Anterior cingulate cortex (tissue), 58 donors: ENCODE measurements around the gene POLD2.

Experiments used
- DNase-seq, 58 donors: peaks; one replicate each; lab custom pipeline; 2025; lab: John Stamatoyannopoulos, UW

The POLD2 gene

DNA sequence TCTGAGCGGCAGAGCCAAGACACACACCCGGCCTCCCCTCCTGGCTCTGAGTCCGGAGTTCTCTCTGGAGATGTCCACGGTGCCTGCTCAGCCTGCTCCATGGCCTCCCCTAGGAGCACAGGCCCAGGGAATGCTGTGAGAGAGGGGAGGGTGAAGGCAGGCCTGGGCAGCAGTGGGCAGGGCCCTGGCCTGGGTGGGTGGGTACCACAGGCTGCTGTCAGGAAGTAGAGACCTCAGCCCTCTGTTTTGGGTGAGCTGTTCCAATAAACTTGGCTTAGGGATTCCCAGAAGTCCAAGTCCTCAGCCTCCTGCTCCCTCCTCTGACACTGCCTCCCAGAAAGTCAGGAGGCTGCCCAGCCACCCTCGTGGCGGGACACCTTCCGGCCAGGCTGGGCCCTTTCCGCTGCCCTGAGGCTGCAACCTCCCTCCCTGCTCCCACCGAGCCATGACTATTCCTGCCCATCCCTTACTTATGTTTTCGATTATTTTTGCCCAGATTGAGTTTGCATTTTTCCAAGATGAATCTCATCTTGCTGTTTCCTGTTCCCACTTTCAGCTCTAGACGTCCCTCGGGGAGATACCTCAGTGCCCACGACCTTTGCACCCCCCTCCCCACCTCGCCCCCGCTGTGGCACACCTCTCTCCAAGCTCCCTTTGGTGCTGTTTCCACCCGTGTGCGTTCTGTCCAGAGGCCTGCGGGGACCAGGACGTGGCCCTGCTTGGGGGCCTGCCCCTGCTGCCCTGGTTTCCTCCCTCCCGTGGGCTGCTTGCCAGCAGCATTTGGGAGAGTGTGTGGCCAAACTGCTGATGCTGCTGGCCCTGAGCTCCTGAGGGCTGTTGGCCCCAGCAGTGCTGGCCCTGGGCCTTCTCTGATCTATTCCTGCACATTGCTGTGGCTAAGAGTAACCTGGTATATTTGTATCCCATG, 35.2 kb downstream of the POLD2 start:
- DNase-seq, result peak in 34 of 58 donors; percentile 9 to 71 (median 42)

DNA sequence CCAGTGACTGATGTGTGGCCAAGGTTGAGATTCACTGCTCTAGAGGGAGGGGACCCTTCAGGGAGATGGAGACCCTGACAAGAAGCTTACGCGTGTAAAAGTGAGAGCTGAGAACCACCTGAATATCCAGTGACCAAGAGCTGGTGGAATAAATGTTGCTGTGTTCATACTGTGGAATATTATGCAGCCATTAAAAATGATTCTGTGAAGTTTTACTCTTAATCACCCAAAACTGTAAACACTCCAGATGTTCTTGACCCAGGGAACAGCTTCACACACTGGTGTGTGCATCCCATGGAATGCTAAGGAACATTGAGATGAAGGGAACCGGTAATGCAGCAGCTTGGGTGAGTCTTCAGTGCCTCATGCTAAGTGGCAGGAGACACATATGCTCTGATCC, 36.7 kb downstream of the POLD2 start:
- no peak for DNase-seq

DNA sequence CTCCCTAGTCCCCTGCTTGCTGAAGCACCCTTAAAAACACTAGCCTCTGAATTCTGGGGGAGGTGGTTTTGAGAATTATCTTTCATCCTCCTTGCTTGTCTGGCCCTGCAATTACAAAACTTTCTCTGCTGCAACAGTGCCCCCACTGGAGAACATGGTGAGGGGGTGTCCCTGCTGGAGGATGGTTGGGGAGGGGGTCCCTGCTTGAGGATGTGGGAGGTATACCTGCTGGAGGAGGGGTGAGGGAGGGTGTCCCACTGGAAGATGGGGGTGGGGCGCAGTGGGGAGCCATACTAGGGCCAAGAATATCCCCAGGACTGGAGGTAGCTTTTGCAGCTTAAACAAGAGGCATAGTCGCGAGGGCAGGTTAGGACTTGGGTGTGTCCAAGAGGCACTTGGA, 37.8 kb downstream of the POLD2 start:
- no peak for DNase-seq

DNA sequence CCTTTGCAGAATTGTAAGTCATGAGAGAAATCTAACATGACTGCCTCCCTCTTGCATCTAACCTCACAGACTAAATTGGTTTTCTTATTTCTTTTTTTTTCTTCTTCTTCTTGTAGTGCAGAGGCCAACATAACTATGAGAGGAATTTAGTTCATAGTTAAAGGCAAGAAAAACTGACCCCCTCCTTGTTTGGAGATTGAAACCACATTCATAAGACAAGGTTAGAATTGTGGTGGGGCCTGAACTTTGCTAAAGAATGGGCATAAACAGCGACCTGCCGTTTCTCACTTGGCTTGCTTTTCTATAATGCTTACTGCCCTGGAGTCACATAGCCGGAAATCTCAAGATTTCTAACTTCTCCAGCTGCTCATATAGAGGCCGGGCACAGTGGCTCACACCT, 38.6 kb downstream of the POLD2 start:
- no peak for DNase-seq

DNA sequence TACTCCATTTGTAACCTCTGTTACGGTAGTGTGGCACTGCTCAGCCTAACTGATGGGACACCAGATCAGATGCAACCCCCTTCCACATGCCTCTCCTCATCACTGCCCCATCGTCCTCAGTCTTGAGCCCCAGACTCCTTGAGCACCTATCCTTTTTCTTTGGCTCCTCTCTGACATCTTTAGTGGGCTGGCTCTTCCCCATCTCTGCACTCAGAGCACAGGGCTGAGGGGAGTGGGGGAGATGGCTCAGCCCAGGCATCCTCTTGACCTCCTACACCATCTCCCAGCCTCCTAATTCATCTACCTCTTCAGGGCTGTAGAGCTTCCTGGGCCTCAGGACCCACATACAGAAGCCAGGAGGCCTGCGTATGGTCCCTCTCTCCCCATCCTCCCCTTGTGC, 39.6 kb downstream of the POLD2 start:
- DNase-seq, result no peak

DNA sequence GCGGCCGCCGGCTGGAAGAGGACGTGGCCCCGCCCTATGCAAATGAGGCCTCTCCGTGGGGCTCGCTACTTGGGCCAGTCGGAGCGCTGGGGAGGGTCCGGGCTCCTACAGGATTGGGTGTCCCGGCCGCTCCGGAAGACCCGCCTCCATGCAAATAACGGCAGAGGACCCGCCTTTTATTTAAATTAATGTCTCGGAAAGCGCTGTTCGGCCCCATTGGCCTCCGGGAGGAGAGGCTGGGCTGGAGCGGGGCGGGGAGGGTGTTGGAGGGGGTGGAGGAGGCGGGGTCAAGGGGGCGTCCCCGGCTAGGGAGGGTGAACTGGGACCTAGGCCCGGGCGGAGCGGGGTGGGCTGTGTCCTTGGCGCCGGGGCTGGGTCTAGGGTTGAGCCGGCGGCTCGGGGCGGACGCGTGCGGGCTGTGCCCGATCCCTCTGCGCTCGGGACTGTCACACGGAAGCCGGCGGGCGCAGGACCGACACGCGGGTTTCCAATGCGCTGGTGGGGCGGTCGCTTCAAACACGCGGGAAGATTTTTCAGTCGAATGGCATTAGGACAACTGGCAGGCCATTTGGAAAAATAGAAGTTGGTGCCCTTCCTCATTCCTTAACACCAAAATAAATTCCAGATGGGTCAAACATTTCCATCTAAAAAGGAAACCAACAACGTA, 40.7 kb downstream of the POLD2 start:
- peak; percentile 68 to 100 (median 99) for DNase-seq

DNA sequence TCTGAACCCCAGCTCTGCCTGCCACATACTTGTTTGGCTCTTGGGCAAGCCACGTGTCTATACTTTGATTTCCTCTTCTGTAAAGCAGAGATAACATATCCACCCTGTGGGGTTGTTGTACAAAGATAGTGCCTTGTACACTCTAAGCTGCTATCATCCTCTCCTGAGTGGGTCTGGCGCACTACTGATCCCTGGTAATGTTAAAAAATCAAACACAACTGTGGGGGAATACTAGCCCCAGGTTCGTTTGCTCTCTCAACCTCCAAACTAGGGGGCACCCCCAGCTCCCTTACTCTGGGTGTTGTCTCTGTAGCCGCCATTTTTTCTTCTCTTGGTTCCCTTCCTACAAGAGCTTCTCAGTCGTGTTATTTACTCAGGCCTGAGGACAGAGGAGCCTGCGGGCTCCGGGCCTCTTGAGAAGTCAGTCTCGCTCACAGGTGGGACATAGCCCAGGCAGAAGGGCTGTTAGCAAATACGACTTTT, 42.0 kb downstream of the POLD2 start:
- no peak for DNase-seq

DNA sequence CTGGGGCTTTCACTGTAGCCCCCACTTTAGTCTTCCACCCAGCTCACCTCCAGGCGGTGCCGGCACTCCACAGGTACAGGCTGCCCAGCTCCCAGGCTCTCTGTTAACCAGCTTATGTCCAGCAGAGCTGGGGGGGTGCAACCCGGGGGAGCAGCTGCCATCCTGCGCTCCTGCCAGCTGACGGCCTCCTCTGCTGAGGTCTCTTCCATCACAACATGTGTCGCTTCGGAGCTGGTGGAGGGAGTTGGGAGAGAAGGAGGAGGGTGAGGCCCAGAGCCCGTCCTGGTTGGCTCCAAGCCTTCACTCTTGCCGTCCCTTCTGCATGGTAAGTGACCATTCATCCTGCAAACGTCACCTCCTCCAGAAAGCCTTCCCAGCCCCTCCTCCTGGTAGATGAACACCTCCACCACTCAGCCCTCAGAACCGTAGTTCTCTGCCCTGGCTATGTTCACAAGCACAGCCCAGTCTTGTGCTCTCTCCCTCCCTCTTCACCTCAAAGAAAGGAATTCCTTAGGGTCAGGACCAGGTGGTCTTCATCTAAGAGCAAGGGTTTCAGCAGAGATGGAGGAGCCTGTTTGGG, 42.6 kb downstream of the POLD2 start:
- DNase-seq, result no peak

DNA sequence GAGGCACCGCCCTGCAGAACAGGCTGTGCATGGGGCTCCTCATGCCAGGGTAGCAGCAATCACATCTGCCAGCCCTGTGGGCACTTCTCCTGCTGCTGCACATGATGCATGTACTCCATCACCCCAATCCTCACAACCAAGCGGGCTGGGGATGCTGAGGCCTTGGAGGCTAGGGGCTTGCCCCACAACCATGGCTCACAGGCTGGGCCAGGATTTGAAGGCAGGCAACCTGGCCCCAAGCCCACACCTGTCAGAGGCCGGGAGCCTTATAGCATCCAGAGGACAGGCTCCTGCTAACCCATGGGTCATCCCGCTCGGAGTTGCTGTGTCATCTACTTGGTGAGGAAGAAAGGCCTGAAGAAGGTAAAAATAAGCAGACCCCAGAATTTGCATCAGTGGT, 43.2 kb downstream of the POLD2 start:
- DNase-seq, result no peak

DNA sequence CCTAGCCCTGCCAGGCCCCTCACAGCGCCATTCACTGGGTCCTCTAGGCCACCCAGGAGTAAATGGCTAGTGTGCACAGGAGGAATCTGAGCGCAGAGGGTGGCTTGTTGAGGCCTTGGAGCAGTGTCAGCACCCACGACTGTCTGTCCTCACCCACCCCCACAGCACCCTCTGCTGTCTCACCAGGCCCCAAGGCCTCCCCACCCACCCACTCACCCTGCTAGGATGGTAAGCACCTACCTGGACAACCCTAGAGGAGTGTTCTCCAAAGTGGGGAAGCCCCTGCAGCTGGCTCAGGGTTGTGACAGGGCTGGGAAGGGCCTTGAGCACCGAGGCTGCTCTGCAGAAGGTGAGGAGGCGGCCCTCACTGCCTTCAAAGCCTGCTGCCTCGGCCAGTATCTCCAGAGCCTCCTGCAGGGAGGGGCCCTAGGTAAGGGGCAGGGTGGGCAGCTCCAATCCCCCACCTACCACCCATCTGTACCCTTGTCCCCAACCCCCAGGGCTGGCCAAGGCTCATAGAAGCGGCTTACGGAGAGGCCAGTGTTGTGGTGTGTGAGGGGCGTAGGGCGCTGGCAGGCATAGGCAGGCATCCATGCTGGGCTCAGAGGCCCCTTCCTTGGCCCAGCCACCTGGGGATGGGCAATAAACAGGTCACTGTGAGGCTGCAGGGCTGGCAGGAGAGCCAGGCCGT, 43.9 kb downstream of the POLD2 start:
- no peak for DNase-seq

DNA sequence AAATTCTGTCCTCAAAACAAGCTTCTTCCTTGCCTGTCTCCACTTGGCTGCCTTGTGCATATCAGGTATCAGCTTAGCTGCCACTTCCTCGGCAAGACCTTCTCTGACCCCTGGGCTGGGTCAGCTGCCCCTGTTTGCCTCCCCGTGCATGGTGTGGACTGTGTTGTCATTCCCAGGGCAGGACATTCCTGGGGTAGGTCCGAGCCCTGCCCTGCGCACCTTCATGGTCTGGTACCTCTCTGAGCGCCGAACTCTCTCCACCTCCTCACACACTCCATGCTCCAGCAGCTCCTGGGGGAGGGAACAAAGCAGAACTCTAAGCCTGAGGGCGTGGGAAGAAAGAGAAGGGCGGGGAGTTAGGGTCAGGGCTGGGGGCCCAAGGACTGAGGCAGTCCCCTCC, 44.8 kb downstream of the POLD2 start:
- DNase-seq, result no peak

DNA sequence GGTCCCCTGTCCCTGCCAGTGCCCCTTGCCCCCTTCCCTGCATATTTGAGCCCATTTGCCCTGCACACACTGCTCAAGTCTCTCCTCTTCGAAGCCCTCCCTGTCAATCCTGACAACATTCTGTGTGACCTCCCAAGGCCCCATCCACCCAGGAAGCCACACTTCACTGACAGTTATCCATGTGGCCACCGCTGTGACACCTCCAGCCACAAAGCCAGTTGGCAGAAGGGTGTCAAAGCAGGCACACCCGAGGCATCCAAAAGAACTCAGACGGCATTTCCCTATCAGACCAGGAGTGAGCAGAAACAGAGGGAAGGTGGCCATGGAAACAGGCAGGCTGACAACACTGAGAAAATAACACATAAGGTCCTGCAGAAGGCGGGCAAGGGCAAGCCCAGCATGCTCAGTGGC, 45.7 kb downstream of the POLD2 start:
- DNase-seq, result no peak

DNA sequence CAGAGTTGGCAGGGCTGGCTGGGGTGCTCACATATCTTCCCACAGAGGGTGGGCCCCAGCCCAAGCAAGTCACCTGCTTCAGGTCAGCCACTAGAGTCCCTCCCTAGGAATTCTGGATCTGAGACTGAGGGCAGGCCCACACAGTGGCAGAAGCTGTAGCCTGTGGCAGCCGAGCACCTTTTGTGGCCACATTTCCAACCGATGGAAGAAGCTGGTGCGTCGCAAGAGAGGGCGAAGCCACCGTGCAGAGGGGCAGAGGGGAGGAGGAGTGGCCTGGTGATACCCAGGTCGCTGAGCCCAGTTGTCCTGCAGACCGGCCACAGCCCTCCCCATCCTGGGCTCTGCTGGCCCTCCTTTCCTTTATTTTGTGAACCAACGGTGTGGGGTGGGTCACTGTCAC, 46.3 kb downstream of the POLD2 start:
- DNase-seq, result no peak

DNA sequence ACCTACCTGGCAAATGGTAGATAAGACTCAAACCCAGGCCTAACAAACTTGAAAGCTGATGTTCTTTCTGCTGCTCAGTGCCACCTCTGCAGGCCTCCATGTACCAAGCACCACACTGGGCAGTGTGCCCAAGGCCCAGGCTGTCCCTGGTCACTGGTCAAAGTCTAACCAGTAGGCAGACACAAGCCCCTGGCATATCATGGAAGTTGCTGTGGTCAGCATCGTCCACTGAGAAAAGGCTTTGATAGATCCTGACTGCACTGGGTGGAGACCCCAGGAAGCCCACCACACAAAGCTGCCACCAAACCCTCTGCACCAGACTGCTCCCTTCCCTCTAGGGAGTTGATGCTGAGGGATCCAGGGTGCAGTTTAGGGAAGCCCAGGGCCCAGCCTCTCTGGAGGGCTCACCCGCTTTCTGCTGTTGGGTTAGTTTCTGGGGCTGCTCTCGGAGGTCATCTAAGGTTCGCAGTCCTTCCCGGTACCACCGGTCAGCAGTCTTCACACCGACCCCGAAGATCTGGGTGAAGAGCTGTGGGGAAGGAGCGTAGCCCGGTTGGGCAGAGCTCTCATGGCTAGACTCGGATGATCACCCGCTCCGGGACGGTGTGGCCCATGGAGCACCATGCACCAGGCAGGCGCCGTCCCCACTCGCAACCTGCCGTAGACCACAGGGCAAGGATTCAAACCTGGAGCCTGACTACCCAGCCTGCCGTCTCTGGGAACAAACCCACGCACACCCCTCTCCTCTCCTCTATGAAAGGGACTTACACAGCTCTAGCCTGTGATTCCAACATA, 47.0 kb downstream of the POLD2 start:
- DNase-seq, result no peak

DNA sequence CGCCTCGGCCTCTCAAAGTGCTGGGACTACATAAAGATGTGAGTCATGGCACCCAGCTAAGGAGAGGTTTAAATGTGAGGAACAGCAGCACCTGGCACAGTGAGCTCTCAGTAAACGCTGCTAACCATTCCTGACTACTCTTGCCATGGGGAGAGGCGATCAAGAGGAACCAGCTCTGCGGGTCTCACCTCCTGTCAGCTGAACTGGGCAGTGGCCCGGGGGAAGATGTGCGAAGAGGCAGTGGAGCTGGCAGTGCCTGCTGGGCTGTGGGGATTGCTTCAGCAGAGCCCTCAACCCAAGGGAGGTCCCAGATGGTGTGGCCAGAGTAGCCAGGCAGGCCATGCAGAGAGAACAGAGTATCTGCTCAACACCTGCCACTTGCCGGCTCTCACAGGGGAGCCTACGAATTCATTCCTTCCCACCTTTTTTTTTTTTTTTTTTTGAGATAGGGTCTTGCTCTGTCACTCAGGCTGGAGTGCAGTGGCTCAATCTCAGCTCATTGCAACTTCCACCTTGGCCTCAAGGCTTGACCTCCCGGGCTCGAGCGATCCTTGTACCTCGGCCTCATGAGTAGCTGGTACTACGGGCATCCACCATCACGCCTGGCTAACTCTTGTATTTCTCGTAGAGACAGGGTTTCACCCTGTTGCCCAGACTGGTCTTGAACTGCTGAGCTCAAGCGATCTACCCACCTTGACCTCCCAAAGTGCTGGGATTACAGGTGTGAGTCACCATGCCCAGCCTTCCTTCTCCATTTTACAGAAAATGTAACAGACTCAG, 47.9 kb downstream of the POLD2 start:
- DNase-seq, result no peak

DNA sequence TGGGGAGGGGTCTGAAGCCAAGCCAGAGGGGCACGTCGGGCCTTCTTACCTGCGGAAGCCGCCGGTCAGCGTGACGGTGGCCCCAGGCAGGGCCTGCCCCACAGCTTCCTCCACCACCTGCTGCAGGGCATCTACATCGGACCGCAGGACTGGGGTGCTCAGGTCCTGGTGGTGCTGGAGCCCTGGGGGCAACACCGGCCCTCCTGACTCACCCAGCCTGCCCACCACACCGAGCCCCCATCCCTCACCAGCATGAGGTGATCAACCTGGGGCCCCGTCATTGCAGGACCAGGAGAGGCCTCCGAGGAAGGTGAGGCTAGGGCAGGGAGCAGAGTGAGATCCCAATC, 49.0 kb downstream of the POLD2 start:
- no peak for DNase-seq

DNA sequence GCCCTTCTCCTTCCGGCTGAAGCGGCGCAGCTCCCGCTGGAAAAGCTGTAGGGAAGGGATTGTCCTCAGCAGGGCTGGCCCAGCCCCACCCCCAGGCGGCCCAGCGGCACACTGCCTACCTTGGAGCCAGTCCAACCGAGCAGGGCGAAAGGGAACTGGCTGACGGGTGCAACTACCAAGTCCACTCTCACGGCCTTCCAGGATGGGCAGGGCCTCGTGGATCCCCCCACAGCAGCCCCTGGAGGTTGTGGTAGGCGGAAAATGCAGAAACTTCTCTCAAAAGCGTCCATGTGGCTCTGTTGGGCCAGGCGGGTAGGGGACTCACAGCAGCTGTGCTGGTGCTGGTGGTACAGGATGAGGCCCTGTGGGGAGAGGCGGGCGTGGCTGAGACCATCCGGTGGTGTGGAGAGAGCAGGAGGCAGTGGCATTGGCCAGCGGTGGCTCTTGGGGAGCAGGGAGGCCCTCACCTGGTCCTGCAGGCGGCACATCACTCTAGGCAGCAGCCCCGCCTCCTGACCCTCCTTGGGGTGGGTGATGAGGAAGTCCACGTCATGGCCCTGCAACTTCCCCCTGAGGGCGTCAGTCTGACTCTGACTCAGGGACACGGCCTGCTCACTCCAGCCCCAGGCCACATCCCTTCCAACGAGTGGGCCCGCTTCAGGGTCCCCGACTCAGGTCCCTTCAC, 49.5 kb downstream of the POLD2 start:
- peak in 52 of 58 donors; percentile 22 to 85 (median 63) for DNase-seq

DNA sequence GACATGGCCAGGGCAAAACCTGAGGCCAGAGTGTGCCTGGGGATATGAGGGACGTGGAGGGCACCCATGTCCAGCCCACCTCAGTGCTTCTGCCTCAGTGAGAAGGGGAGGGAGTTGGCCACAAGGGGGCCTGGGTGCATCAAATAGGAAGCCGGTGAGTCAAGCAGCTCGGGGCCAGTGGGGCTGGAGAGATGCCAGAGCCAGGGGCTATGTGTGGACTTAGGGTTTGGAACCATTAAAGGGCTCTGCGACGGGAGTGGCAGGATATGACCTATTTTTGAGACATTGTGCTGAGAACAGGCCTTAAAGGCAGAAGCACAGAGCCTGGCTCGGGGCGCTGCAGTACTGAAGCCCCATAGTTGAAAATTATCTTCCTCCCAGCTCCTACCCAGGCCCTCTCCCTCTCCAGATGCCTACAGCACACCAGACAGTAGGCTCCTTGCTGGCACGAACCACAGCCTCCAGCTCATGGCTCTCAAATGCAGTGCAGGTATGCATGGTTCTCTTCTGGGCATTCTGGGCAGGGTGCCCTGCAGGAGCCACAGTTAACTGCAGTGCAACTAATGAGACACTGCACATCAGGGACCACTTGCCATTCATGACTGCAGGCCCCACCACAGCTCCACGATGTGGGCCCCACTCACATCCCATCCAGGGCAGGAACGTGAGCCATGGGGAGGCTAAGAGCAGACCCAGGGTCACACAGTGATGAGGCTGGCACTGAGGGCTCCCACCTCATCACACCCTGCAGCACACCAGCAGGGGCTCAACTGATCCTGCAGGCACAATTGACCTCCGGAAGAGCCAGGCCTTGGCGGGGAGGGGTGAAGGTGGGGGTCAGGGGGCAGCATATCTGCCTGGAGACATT, 50.8 kb downstream of the POLD2 start:
- peak in 36 of 58 donors; percentile 10 to 70 (median 36) for DNase-seq
